Kidney (tissue), 14 donors: ENCODE measurements around the gene MAGI1. TPM values are rescaled to one million over a fixed set of nuclear protein-coding genes. Genes with fewer than 3 reads are reported as not detected.

ENCODE experiments used
- DNase-seq, 5 donors: peaks; one replicate each; pipeline ENCODE4 v3.0.0-alpha.2; 2013 to 2020
- FAIRE-seq: peaks from 2 replicates; lab custom pipeline; 2012; peaks lifted over from hg19 to GRCh38; lab: Jason Lieb, UNC
- H3K27ac ChIP-seq, 2 donors: one replicate each; pipeline ENCODE4 v1.7.0; 2013; ENCODE audit warnings: low read depth in 2 of 2, low read length in 2 of 2, inconsistent platforms in 1 of 2
- H3K27me3 ChIP-seq: one replicate; pipeline ENCODE4 v1.7.1; 2013; ENCODE audit warnings: low read length, inconsistent platforms; ENCODE audit not compliant: control insufficient read depth, insufficient read depth
- H3K36me3 ChIP-seq, 3 donors: one replicate each; pipeline versions ENCODE4 v1.7.0 to v1.7.1; 2013; ENCODE audit warnings: low read length in 3 of 3, control low read depth in 1 of 3, inconsistent platforms in 1 of 3; ENCODE audit not compliant: insufficient read depth in 3 of 3, control insufficient read depth in 2 of 3
- H3K4me1 ChIP-seq, 3 donors: one replicate each; pipeline versions ENCODE4 v1.7.0 to v1.7.1; 2013; ENCODE audit warnings: low read length in 3 of 3, inconsistent platforms in 1 of 3, low read depth in 1 of 3; ENCODE audit not compliant: control insufficient read depth in 2 of 3, insufficient read depth in 2 of 3
- H3K4me3 ChIP-seq, 3 donors: one replicate each; pipeline versions ENCODE4 v1.7.0 to v1.8.1; 2013; ENCODE audit warnings: low read length in 3 of 3, control low read depth in 1 of 3, inconsistent platforms in 1 of 3
- H3K9ac ChIP-seq, 3 donors: one replicate each; pipeline versions ENCODE4 v1.7.0 to v1.7.1; 2013; ENCODE audit warnings: low read length in 3 of 3, control low read depth in 1 of 3, inconsistent platforms in 1 of 3
- H3K9me3 ChIP-seq, 3 donors: one replicate each; pipeline versions ENCODE4 v1.7.0 to v1.7.1; 2013; ENCODE audit warnings: low read length in 3 of 3, control low read depth in 1 of 3, inconsistent platforms in 1 of 3; ENCODE audit not compliant: control insufficient read depth in 2 of 3, insufficient read depth in 1 of 3
- CTCF ChIP-seq: IDR thresholded peaks from 3 replicates; pipeline ENCODE4 v1.5.1; 2012; ENCODE audit warnings: mild to moderate bottlenecking, moderate library complexity, borderline replicate concordance; ENCODE audit not compliant: insufficient read depth; ENCODE audit errors: extremely low read depth
- intact Hi-C: fragments of 100-400 bp; cut with DNase I; formaldehyde crosslinking; loops from one replicate; pipeline ENCODE4 v1.11.1; 2022
- polyA plus RNA-seq: library from polyadenylated mRNA; stranded (reverse); fragments of 350-450 nt; fragmentation: Illumina TruSeq; extraction: RNeasy Lipid Tissue Mini Kit (QIAGEN cat#74804); gene quantifications from one replicate; pipeline ENCODE4 v1.2.3, GENCODE V29; 2014; ENCODE audit warnings: low read depth, low replicate concordance; ENCODE audit not compliant: insufficient read depth
- total RNA-seq: library from RNA; stranded (reverse); fragmentation: NEBNext Ultra II Directional; extraction: Animal tissue kit (Norgen Biotek cat#: 25700); gene quantifications from one replicate; pipeline ENCODE4 v1.2.1, GENCODE V29; 2021
- donor health status: control.
- donor health status: control.
- donor health status: control.
- donor health status: control.
- donor health status: control.
- donor health status: DM: yes; HTN: yes; CAD: no.
- donor health status: Normal renal cell carcinoma (clear cell type).

MAGI1 gene
- total and polyA plus RNA-seq, 2 donors from 2014 or later = 8.2 to 42.8 TPM

- H3K36me3 ChIP-seq = no peaks in the 10 kb centered on the region
- no peaks in the 10 kb centered on the region for H3K27me3 ChIP-seq
- no peak overlapping the region for H3K9ac ChIP-seq
- no peaks in the 10 kb centered on the region for H3K9me3 ChIP-seq
- DNase-seq = no peak
- intact Hi-C loops = no loop called here
- no peak overlapping the region for H3K27ac ChIP-seq
- TF ChIP-seq CTCF = no peak
- no peak for FAIRE-seq
- no peaks in the 10 kb centered on the region for H3K4me1 ChIP-seq
- H3K4me3 ChIP-seq = no peak overlapping the region
These were observed 411.7 kb downstream of the MAGI1 start for GRCh38 chr3:65627062-65627461.

GRCh38 chr3:65625305-65625704, 413.4 kb downstream of the MAGI1 start:
- intact Hi-C loops = no loop called here
- no peak overlapping the region for H3K9ac ChIP-seq
- no peak overlapping the region for H3K4me3 ChIP-seq
- no peaks in the 10 kb centered on the region for H3K9me3 ChIP-seq
- H3K4me1 ChIP-seq = no peaks in the 10 kb centered on the region
- DNase-seq (no peak), FAIRE-seq (no peak)
- TF ChIP-seq CTCF = no peak
- H3K36me3 ChIP-seq = no peaks in the 10 kb centered on the region
- no peaks in the 10 kb centered on the region for H3K27me3 ChIP-seq
- H3K27ac ChIP-seq = no peak overlapping the region

GRCh38 chr3:65623362-65623761, 415.4 kb downstream of the MAGI1 start:
- intact Hi-C loops = no loop called here
- Histone ChIP-seq H3K36me3 (no peaks in the 10 kb centered on the region), H3K27me3 (no peaks in the 10 kb centered on the region), H3K9me3 (no peaks in the 10 kb centered on the region), H3K27ac (no peak overlapping the region), H3K4me3 (no peak overlapping the region), H3K9ac (no peak overlapping the region), H3K4me1 (no peaks in the 10 kb centered on the region)
- FAIRE-seq (no peak), DNase-seq (no peak)
- TF ChIP-seq CTCF = no peak

GRCh38 chr3:65619888-65620287, 418.8 kb downstream of the MAGI1 start:
- Histone ChIP-seq H3K9ac (no peak overlapping the region), H3K27ac (no peak overlapping the region), H3K4me1 (no peaks in the 10 kb centered on the region), H3K27me3 (no peaks in the 10 kb centered on the region), H3K36me3 (no peaks in the 10 kb centered on the region), H3K4me3 (no peak overlapping the region), H3K9me3 (no peaks in the 10 kb centered on the region)
- intact Hi-C loops = no loop called here
- no peak for TF ChIP-seq CTCF
- FAIRE-seq = no peak
- no peak for DNase-seq
